Renal cortical epithelial cell (primary cell): Measurements from ENCODE around the gene TOMM40. TPM values are rescaled to one million over a fixed set of nuclear protein-coding genes. Genes with fewer than 3 reads are reported as not detected.

Source experiments
- DNase-seq: peaks from one replicate; pipeline ENCODE4 v3.0.0-alpha.2; 2011; ENCODE audit warnings: low read depth
- total RNA-seq: library from RNA; depleted of rRNA; stranded (reverse); fragments of >200 nt; gene quantifications from 2 replicates; pipeline ENCODE4 v1.2.3, GENCODE V29; 2014

Gene TOMM40
- total RNA-seq, 1 donor from 2014 or later: 65.9 TPM

GRCh38 chr19:44927746-44928145 is 36.7 kb downstream of the TOMM40 start:
- DNase-seq: peak; percentile 57

DNA sequence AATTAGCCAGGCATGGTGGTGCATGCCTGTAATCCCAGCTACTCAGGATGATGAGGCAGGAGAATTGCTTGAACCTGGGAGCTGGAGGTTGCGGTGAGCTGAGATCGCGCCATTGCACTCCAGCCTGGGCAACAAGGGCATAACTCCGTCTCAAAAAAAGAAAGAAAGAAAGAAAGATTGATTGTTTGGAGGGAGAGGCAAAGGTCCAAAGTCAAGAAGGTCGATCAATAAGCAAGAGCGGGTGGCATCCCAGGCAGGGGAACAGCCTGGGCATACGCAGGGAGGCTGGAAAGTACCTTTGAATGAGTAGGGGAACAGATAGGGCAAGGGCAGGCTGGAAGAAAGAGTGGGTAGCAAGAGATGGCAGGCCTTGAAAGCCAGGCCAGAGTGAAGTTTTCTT is 39.0 kb downstream of the TOMM40 start:
- DNase-seq: no peak

DNA sequence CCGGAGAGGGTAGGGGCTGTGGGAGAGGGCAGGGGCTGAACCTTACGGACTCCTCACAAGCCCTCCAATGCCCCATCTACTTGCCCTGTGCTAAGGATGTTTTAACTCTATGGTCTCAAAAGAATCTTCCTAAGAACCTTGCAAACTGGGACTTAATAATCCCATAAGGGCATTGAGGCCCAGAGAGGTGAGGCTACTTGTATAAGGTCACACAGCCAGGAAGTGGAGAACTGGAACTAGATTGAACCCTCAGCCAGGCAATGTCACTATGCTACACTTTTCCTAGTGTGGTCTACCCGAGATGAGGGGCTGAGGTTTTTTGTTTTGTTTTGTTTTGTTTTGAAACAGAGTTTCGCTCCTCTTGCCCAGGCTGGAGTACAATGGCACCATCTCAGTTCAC is 40.5 kb downstream of the TOMM40 start:
- DNase-seq: no peak

DNA sequence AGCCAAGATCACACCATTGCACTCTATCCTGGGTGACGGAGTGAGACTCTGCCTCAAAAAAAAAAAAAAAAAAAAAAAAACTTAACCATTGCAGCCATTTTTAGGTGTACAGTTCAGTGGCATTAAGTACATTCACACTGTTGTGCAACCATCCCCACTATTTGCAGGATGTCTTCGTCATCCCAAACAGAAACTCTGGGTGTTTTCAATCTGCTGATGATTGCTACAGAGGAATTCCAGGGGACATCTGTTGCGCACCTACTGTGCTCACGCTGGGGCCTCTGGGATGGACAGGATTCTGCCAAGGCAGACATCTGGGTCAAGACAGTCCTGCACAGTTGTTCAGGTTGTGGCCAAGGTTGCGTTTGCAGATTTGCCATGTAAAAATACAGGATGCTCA is 48.6 kb downstream of the TOMM40 start:
- no peak for DNase-seq

DNA sequence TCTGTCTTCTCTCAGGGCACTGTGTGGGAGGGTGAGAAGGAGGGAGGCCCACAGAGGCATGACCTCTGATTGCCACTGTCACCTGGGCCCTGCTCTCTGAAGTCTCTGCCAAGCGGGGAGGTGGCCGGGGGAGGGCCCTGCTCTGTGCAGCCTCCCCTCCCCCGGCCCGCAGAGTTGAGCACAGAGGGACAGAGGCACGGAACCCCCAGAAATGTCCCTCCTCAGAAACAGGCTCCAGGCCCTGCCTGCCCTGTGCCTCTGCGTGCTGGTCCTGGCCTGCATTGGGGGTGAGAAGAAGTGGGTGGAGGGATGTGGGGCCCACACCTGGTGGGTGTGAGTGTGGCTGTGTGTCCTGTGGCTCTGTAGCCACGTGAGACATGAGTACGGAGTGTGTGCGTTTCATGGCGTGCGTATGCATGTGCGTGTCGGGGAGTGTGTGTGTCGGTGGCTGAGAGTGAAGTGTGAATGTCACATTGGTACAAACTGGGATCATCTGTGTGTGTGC is 51.1 kb downstream of the TOMM40 start, which contains the start of gene APOC4:
APOC4 (plus strand) TSS at position 171 of the 505 bp plus-strand sequence; CDS start at position 212, 41 bp downstream.
- DNase-seq: no peak

DNA sequence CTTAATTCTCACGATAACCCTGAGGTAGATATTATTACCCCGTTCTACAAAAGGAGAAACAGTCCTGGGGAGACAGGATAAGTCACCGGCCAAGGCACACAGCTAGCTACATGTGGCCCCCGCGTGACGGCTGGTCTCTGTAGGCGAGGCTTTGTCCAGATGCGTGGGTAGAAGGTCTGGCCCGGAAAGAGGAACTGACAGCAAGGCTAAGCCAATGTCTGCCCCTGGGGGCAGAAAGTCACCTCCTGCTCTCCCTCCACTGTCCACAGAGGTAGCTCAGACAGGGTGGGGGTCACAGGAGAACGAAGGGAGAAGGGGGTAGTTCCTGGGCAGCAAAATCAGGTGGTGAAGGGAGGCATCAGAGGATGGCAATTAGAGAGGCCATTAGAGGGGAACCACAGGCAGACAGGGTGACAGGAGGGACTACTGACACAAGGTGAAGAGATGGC is 52.8 kb downstream of the TOMM40 start:
- DNase-seq: no peak

- DNase-seq: no peak
Observed at GRCh38 chr19:44947041-44947581, 56.1 kb downstream of the TOMM40 start.

DNA sequence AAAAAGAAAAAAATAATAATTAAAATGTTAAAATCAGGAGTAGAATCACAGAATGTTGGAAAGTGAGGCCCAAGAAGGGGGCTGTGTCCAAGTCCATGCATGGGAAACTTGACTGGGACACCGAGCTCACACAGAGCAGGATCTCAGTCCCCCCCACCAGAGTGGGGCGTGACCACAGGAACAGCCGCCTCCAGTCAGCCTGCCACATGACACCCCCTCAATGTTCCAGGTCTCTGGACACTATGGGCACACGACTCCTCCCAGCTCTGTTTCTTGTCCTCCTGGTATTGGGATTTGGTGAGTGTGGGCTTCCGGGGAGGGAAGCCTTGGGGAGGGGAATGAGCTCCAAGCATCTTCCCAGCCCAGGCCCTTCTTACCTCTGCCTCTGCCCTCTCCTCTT is 57.2 kb downstream of the TOMM40 start:
- DNase-seq: no peak

- DNase-seq: no peak
Observed at GRCh38 chr19:44948763-44949374, 57.8 kb downstream of the TOMM40 start.

DNA sequence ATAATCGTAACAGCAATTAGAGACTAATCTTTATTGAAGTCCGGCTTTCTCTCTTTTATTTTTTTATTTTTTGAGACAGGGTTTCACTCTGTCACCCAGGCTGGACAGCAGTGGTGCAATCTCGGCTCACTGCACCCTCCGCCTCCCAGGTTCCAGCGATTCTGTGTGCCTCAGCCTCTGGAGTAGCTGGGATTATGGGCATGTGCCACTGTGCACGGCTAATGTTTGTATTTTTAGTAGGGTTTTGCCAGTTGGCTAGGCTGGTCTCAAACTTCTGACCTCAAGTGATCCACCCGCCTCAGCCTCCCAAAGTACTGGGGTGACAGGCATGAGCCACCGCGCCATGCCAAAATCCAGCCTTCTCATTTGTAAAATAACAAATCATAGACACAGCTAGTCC is 58.5 kb downstream of the TOMM40 start:
- DNase-seq: no peak

DNA sequence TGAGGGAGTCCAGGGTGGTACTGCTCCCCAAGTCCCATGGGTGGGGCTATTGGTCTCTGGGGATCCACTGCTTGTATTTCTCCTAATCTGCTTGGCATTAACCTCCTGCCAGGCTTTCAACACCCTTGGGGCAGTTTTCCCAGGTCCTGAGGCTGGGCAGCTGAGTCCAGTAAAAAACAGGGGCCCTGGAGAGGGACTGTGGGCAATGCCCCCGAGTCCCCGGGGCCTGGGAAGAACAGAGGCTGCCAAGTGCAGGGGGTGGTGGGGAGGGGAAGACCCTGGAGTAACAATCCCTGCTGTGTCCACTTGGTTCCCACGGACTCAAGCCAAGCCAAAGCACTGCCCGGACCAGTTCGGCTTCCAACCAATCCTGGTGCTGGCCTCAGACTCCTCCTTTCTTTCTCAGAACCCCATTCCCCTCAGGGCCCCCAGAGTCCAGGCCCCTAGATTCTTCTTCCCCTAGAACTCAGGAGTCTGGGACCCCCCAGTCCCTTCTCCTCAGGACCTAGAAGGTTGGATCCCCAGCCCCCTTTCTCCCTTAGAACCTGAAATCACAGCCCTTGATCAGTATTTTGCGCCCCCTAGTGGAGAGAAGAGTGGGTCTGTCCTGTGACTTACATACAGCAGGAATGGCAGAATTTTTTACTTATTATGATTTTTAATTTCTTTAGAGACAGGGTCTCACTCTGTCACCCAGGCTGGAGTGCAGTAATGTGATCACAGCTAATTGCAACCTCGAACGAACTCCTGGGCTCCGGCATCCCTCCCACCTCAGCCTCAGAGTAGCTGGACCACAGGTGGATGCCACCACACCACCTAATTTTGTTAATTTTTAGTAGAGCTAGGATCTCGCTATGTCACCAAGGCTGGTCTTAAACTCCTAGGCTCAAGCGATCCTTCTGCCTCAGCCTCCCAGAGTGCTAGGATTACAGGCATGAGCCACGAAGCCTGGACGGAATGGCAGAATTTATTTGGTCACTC is 60.4 kb downstream of the TOMM40 start:
- DNase-seq: peak; percentile 71

Other genes with a start within 250 kb of the TOMM40 start
- 230 and 248 TPM in 2 replicates for gene PVR, start 247.3 kb upstream of the TOMM40 start, total RNA-seq
- gene CEACAM19, start 219.8 kb upstream of the TOMM40 start, total RNA-seq: under 0.01 and 9.4 TPM in 2 replicates
- not detected in 2 replicates for gene CEACAM16, start 192.1 kb upstream of the TOMM40 start, total RNA-seq
- gene BCL3, start 142.5 kb upstream of the TOMM40 start, total RNA-seq: 2.3 and 10.8 TPM in 2 replicates
- 2.4 and 23.1 TPM in 2 replicates for gene CBLC, start 113.4 kb upstream of the TOMM40 start, total RNA-seq
- 7.5 and 186 TPM in 2 replicates for gene BCAM, start 82.2 kb upstream of the TOMM40 start, total RNA-seq
- gene NECTIN2, start 45.0 kb upstream of the TOMM40 start, total RNA-seq: 119 and 183 TPM in 2 replicates
- 14.8 and 38.3 TPM in 2 replicates for gene APOE, start 14.5 kb downstream of the TOMM40 start, total RNA-seq
- gene APOC1, start 23.4 kb downstream of the TOMM40 start, total RNA-seq: 0.20 and 5.4 TPM in 2 replicates
- gene APOC4, start 51.0 kb downstream of the TOMM40 start, total RNA-seq: not detected in 2 replicates
- gene APOC2, start 54.8 kb downstream of the TOMM40 start, total RNA-seq: not detected in 2 replicates
- 18.4 and 77.4 TPM in 2 replicates for gene CLPTM1, start 64.1 kb downstream of the TOMM40 start, total RNA-seq
- 21.2 and 25.9 TPM in 2 replicates for gene RELB, start 110.2 kb downstream of the TOMM40 start, total RNA-seq
- gene CLASRP, start 147.8 kb downstream of the TOMM40 start, total RNA-seq: 7.5 and 25.1 TPM in 2 replicates
- gene ZNF296, start 185.2 kb downstream of the TOMM40 start, total RNA-seq: 0.65 TPM in 1 of 2 replicates, not detected in the other
- 21.5 and 51.4 TPM in 2 replicates for gene GEMIN7, start 188.0 kb downstream of the TOMM40 start, total RNA-seq
- gene PPP1R37, start 201.9 kb downstream of the TOMM40 start, total RNA-seq: 35.6 and 37.1 TPM in 2 replicates